ENCODE measurements around the gene INTS11. TPM values are rescaled to one million over a fixed set of nuclear protein-coding genes. Genes with fewer than 3 reads are reported as not detected.
A peak's percentile ranks its signal among the peaks of the same experiment; 100 is the strongest.

Gene INTS11
- polyA plus RNA-seq, 2 of the 4 experiments (the other 2 are of a cell fraction): 41.9 to 62.9 TPM

- ChIA-PET CTCF (interaction anchor here (3.3 kb wide), 1 partner anchor 163 kb away, joined by 15 read pairs; no protein-coding TSS in a partner anchor), POLR2A (interaction anchor here (0.5 kb wide), 1 partner anchor 85 kb away, joined by 4 read pairs; no protein-coding TSS in a partner anchor)
- H3K4me3 ChIP-seq: no peak overlapping the region
- 85% methylated on average over 5 of the region's 22 CpGs for WGBS (ENCODE audit: missing lambda C conversion rate)
- TF ChIP-seq HMGXB4 (CRISPR knock-in tag; IDR thresholded peaks at IDR 0.05; ENCODE audit: borderline replicate concordance) (no peak), CBX8 (IDR thresholded peaks at IDR 0.05) (no peak), MAZ (IDR thresholded peaks at IDR 0.05; ENCODE audit: borderline replicate concordance, low read depth, low read length) (no peak), HOXB5 (CRISPR knock-in tag; IDR thresholded peaks at IDR 0.05) (no peak), NPAS2 (CRISPR knock-in tag; IDR thresholded peaks at IDR 0.05; ENCODE audit: borderline replicate concordance) (no peak), JUN (IDR thresholded peaks at IDR 0.05) (no peak), FOSB (CRISPR knock-in tag; IDR thresholded peaks at IDR 0.05) (no peak), HOXA7 (CRISPR knock-in tag; IDR thresholded peaks at IDR 0.05) (no peak), CEBPB (IDR thresholded peaks at IDR 0.05) (no peak), CBX2 (IDR thresholded peaks at IDR 0.05; ENCODE audit: borderline replicate concordance, low read depth) (no peak)
- H3K4me1 ChIP-seq: peaks cover 8% of the 10 kb centered on the region; the same call in 2 of the 3 replicates
- no peaks in the 10 kb centered on the region for H3K9me3 ChIP-seq
- no peak for DNase-seq (ENCODE audit: low read depth in 1 of 2, low spot score in 1 of 2)
- no peak overlapping the region for H3K4me2 ChIP-seq
- H3K27ac ChIP-seq: no peak overlapping the region
- no peak for FAIRE-seq
- peak; percentile 7 to 30; a peak in 3 of 6 replicates for ATAC-seq
Measured at GRCh38 chr1:1285102-1285571, 39.3 kb downstream of the INTS11 start.

DNA sequence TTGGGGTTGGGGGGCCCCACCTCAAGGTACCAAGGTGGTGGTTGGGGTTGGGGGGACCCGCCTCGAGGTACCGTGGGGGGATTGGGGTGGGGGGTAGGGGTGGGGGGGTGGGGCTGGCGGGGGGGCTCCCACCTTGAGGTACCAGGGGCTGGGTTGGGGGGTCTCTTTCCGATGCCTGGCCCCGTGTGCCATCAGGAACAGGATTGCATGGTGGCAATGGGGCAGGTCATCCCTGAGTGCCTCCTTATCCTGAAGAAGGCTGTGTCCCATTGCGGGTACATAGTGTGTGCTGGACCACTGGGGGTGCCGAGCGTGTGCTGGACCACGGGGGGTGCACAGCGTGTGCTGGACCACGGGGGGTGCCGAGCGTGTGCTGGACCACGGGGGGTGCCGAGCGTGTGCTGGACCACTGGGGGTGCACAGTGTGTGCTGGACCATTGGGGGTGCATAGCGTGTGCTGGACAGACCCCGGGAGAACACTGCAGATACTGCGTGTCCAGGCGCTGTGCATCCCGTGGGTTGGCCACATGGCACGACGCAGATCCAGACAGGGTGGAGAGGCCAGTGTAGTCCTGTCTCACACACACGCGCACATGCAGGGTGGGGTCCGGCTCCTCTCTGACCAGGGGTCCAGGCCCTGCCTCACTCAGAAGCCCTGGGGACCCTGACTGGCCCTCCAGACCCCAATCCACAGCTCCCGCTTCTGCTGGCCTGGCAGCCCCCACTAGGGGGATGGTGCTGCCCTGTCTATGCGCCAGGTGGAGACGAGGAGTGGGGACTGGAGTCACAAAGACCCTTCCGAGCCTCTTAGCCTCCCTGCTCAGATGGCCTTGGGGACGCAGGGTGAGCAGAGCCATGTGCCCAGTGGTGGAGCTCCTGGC is 40.0 kb downstream of the INTS11 start:
- no peak for TF ChIP-seq ZFP36 (IDR thresholded peaks at IDR 0.05; ENCODE audit: borderline replicate concordance, partially characterized antibody)
- no peak for TF ChIP-seq MAFK (IDR thresholded peaks at IDR 0.05; ENCODE audit: partially characterized antibody)
- no peak for TF ChIP-seq RNF2 (IDR thresholded peaks at IDR 0.05; ENCODE audit: borderline replicate concordance, low read depth)
- TF ChIP-seq, protein P1, sequence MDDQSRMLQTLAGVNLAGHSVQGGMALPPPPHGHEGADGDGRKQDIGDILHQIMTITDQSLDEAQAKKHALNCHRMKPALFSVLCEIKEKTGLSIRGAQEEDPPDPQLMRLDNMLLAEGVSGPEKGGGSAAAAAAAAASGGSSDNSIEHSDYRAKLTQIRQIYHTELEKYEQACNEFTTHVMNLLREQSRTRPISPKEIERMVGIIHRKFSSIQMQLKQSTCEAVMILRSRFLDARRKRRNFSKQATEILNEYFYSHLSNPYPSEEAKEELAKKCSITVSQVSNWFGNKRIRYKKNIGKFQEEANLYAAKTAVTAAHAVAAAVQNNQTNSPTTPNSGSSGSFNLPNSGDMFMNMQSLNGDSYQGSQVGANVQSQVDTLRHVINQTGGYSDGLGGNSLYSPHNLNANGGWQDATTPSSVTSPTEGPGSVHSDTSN (IDR thresholded peaks at IDR 0.05): no peak
- no peak for TF ChIP-seq KDM5A (IDR thresholded peaks at IDR 0.05)
- no peak for TF ChIP-seq BHLHE40 (IDR thresholded peaks at IDR 0.05; ENCODE audit: low read depth, low read length)
- no peak for TF ChIP-seq ZNF302 (CRISPR knock-in tag; IDR thresholded peaks at IDR 0.05)
- TF ChIP-seq ELK1 (IDR thresholded peaks at IDR 0.05; ENCODE audit: low read depth, low read length): no peak
- no peak for TF ChIP-seq NPAS2 (CRISPR knock-in tag; IDR thresholded peaks at IDR 0.05; ENCODE audit: borderline replicate concordance)
- no peak for TF ChIP-seq CBX8 (IDR thresholded peaks at IDR 0.05)
- TF ChIP-seq POLR2AphosphoS2 (conservative IDR thresholded peaks at IDR 0.05; ENCODE audit: low read length): no peak
- no peak for ATAC-seq

More for the DNA sequence above, 40.0 kb downstream of the INTS11 start:
- Histone ChIP-seq H3K9me3 (no peaks in the 10 kb centered on the region), H3K4me1 (peaks cover 8% of the 10 kb centered on the region; the same call in 2 of the 3 replicates), H3K4me2 (no peak overlapping the region), H3K27ac (no peak overlapping the region), H3K4me3 (no peak overlapping the region)
- DNase-seq (ENCODE audit: low read depth in 1 of 2, low spot score in 1 of 2): no peak
- FAIRE-seq: no peak
- WGBS (ENCODE audit: missing lambda C conversion rate): 89% methylated on average over 11 of the region's 32 CpGs
- ChIA-PET POLR2A (no interaction called here), CTCF (interaction anchor here (3.3 kb wide), 1 partner anchor 162 kb away, joined by 15 read pairs; no protein-coding TSS in a partner anchor)

Data from A549 (cell line).